WTC11 (cell line): ENCODE measurements around the gene GTF2H4. TPM values are rescaled to one million over a fixed set of nuclear protein-coding genes. Genes with fewer than 3 reads are reported as not detected.
A peak's percentile ranks its signal among the peaks of the same experiment; 100 is the strongest.

ENCODE experiments used
- ATAC-seq: fragments of 200-7000 bp; cut with Tn5 transposase; 2 replicates; pipeline ENCODE4 v1.10.0; 2021; ENCODE audit warnings: mild to moderate bottlenecking, moderate library complexity
- CTCF ChIA-PET: fragments of 300-600 bp; sonication (Branson Sonifier 250); formaldehyde crosslinking; loops from one replicate; lab custom pipeline; 2021; ENCODE audit warnings: antibody characterized with exemption; lab: Charles Lee
- POLR2A ChIA-PET: fragments of 350-600 bp; sonication (Branson Sonifier 250); formaldehyde crosslinking; loops from one replicate; lab custom pipeline; 2021; ENCODE audit warnings: antibody characterized with exemption; lab: Charles Lee
- DNase-seq: peaks from one replicate; pipeline ENCODE4 v3.0.0; 2021; ENCODE audit warnings: low spot score
- H3K27ac Mint-ChIP-seq: 2 replicates; pipeline ENCODE4 v1.8.0; 2021; ENCODE audit warnings: mixed read lengths
- H3K27me3 Mint-ChIP-seq: 2 replicates; pipeline ENCODE4 v1.8.0; 2021; ENCODE audit warnings: low read depth, mild to moderate bottlenecking, moderate library complexity, mixed read lengths
- H3K36me3 Mint-ChIP-seq: 2 replicates; pipeline ENCODE4 v1.8.0; 2021; ENCODE audit warnings: mixed read lengths
- H3K4me1 Mint-ChIP-seq: 2 replicates; pipeline ENCODE4 v1.8.0; 2022; ENCODE audit warnings: mixed read lengths
- H3K4me3 Mint-ChIP-seq: 2 replicates; pipeline ENCODE4 v1.8.0; 2021; ENCODE audit warnings: mild to moderate bottlenecking, moderate library complexity, mixed read lengths
- H3K9me3 Mint-ChIP-seq: 2 replicates; pipeline ENCODE4 v1.8.0; 2021; ENCODE audit warnings: mixed read lengths
- CTCF ChIP-seq: fragments of 200-600 bp; IDR thresholded peaks from 2 replicates; pipeline ENCODE4 v1.8.0; 2022; ENCODE audit warnings: antibody characterized with exemption
- E2F1 ChIP-seq: sonication (generic); formaldehyde crosslinking; IDR thresholded peaks from 2 replicates; pipeline ENCODE4 v1.8.0; 2022; ENCODE audit warnings: mild to moderate bottlenecking, missing genetic modification reagents
- FOXK1 ChIP-seq: sonication (generic); formaldehyde crosslinking; IDR thresholded peaks from 2 replicates; pipeline ENCODE4 v1.8.0; 2022; ENCODE audit warnings: mild to moderate bottlenecking, moderate library complexity, missing genetic modification reagents
- GABPB1 ChIP-seq: sonication (generic); formaldehyde crosslinking; IDR thresholded peaks from 2 replicates; pipeline ENCODE4 v1.8.1; 2023; ENCODE audit warnings: mild to moderate bottlenecking, missing genetic modification reagents
- MXD4 ChIP-seq: fragments of 250-450 bp; sonication (Bioruptor Pico); IDR thresholded peaks from 2 replicates; pipeline ENCODE4 v1.8.0; 2021; ENCODE audit warnings: mild to moderate bottlenecking, moderate library complexity, borderline replicate concordance
- NFATC4 ChIP-seq: fragments of 250-450 bp; sonication (Bioruptor Pico); IDR thresholded peaks from 2 replicates; pipeline ENCODE4 v1.9.0; 2021; ENCODE audit warnings: mild to moderate bottlenecking
- TEAD1 ChIP-seq: sonication (generic); formaldehyde crosslinking; IDR thresholded peaks from 2 replicates; pipeline ENCODE4 v1.8.0; 2022; ENCODE audit warnings: mild to moderate bottlenecking, missing genetic modification reagents
- ZMAT4 ChIP-seq: fragments of 250-450 bp; sonication (Bioruptor Pico); IDR thresholded peaks from 2 replicates; pipeline ENCODE4 v1.9.0; 2021; ENCODE audit warnings: mild to moderate bottlenecking
- ZNF121 ChIP-seq: sonication (generic); formaldehyde crosslinking; IDR thresholded peaks from 2 replicates; pipeline ENCODE4 v1.8.0; 2023; ENCODE audit warnings: missing genetic modification reagents
- ZNF416 ChIP-seq: fragments of 250-450 bp; sonication (Bioruptor Pico); IDR thresholded peaks from 2 replicates; pipeline ENCODE4 v1.9.0; 2021; ENCODE audit warnings: mild to moderate bottlenecking, inconsistent platforms
- ZNF423 ChIP-seq: fragments of 250-450 bp; sonication (Bioruptor Pico); IDR thresholded peaks from 2 replicates; pipeline ENCODE4 v2.1.2; 2022; ENCODE audit warnings: mild to moderate bottlenecking, moderate library complexity
- total RNA-seq: library from RNA; stranded (reverse); gene quantifications from 3 replicates; pipeline ENCODE4 v1.2.3, GENCODE V29; 2021
- TF ChIP-seq, protein P1 (sequence below): sonication (generic); formaldehyde crosslinking; IDR thresholded peaks from 2 replicates; pipeline ENCODE4 v1.8.1; 2022; ENCODE audit warnings: mild to moderate bottlenecking, moderate library complexity, missing genetic modification reagents
- TF ChIP-seq, protein P2 (sequence below): sonication (generic); formaldehyde crosslinking; IDR thresholded peaks from 2 replicates; pipeline ENCODE4 v1.8.1; 2022; ENCODE audit warnings: missing genetic modification reagents, borderline replicate concordance

GTF2H4 gene
- total RNA-seq, 1 experiment from 2014 or later = 49.2 TPM

- Mint-ChIP-seq H3K36me3 (peaks cover 41% of the 10 kb centered on the region), H3K4me3 (peak overlapping the region; percentile 90), H3K27ac (peak overlapping the region; percentile 25), H3K9me3 (no peaks in the 10 kb centered on the region), H3K4me1 (peaks cover 31% of the 10 kb centered on the region), H3K27me3 (no peaks in the 10 kb centered on the region; the same call in 1 of the 2 replicates)
- ChIA-PET POLR2A (interaction anchor here (0.5 to 2.2 kb wide), 6 partner anchors 12 to 802 kb away, joined by 3 to 12 read pairs (median 6); no protein-coding TSS in a partner anchor), CTCF (interaction anchor here (0.6 to 6.4 kb wide), 31 partner anchors 11 to 502 kb away, joined by 3 to 124 read pairs (median 5); partner anchors contain the start of genes DDR1 and MUCL3)
- DNase-seq = no peak
- ATAC-seq = no peak
- TF ChIP-seq ZMAT4 (CRISPR knock-in tag) = no peak
- TF ChIP-seq ZNF423 (CRISPR knock-in tag) = no peak
- TF ChIP-seq TEAD1 = no peak
- TF ChIP-seq FOXK1 (CRISPR knock-in tag) = no peak
- TF ChIP-seq NFATC4 (CRISPR knock-in tag) = no peak
- TF ChIP-seq ZNF416 = no peak
- no peak for TF ChIP-seq ZNF121 (CRISPR knock-in tag)
- TF ChIP-seq CTCF = no peak
- no peak for TF ChIP-seq GABPB1 (CRISPR knock-in tag)
- no peak for TF ChIP-seq MXD4 (CRISPR knock-in tag)
Measured at GRCh38 chr6:30912746-30913520, 4.9 kb downstream of the GTF2H4 start.

DNA sequence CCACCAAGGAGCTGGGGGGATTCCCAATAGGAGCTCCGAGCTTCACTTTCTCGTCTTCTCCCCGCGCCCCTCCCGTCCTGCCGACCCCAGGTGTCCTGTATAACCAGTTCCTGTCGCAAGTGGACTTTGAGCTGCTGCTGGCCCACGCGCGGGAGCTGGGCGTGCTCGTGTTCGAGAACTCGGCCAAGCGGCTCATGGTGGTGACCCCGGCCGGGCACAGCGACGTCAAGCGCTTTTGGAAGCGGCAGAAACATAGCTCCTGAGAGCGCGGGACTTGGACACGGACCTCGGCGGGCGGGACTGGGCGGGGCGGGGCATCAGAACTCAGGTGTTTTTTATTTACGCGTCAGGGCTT, 5.7 kb downstream of the GTF2H4 start:
- Mint-ChIP-seq H3K4me3 (peak overlapping the region; percentile 90), H3K4me1 (peaks cover 27% of the 10 kb centered on the region), H3K9me3 (no peaks in the 10 kb centered on the region), H3K27ac (peak overlapping the region; percentile 25)
- CTCF ChIA-PET = interaction anchor here (0.6 to 6.4 kb wide), 43 partner anchors 12 to 503 kb away, joined by 3 to 124 read pairs (median 4); partner anchors contain the start of genes DDR1, DHX16, MUCL3 and PSORS1C1
- no peak for DNase-seq
- TF ChIP-seq, protein P1, sequence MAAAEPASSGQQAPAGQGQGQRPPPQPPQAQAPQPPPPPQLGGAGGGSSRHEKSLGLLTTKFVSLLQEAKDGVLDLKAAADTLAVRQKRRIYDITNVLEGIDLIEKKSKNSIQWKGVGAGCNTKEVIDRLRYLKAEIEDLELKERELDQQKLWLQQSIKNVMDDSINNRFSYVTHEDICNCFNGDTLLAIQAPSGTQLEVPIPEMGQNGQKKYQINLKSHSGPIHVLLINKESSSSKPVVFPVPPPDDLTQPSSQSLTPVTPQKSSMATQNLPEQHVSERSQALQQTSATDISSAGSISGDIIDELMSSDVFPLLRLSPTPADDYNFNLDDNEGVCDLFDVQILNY (CRISPR knock-in tag) = no peak
- TF ChIP-seq E2F1 (CRISPR knock-in tag) (no peak), CTCF (no peak)
- TF ChIP-seq, protein P2, sequence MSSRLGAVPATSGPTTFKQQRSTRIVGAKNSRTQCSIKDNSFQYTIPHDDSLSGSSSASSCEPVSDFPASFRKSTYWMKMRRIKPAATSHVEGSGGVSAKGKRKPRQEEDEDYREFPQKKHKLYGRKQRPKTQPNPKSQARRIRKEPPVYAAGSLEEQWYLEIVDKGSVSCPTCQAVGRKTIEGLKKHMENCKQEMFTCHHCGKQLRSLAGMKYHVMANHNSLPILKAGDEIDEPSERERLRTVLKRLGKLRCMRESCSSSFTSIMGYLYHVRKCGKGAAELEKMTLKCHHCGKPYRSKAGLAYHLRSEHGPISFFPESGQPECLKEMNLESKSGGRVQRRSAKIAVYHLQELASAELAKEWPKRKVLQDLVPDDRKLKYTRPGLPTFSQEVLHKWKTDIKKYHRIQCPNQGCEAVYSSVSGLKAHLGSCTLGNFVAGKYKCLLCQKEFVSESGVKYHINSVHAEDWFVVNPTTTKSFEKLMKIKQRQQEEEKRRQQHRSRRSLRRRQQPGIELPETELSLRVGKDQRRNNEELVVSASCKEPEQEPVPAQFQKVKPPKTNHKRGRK (CRISPR knock-in tag) = no peak
- TF ChIP-seq, all 79 proteins: peak for 0
- Mint-ChIP-seq H3K36me3 (peaks cover 46% of the 10 kb centered on the region), H3K27me3 (no peaks in the 10 kb centered on the region)
- POLR2A ChIA-PET = interaction anchor here (0.5 to 2.2 kb wide), 9 partner anchors 13 to 258 kb away, joined by 3 to 12 read pairs (median 4); no protein-coding TSS in a partner anchor
- ATAC-seq = peak; percentile 38
